ENCODE results near the gene MYOM1.

The MYOM1 gene

DNA sequence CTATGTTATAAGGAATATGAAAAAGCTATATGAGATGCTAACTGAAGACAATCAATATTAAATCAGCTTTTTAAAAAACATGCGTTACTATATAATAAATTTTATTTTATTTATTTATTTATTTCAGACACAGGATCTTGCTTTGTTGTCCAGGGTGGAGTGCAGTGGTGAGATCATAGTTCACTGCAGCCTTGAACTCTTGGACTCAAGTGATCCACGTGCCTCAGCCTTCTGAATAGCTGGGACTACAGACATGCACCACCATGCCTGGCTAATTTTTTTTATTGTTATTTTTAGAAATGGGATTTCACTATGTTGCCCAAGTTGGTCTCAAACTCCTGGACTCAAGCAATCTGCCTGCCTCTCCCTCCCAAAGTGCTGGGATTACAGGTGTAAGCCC is 89.4 kb downstream of the MYOM1 start:
- TF ChIP-seq EZH2 (optimal IDR thresholded peaks at IDR 0.05; ENCODE audit: low read depth, low read length) (no peak), EZH2phosphoT487 (IDR thresholded peaks at IDR 0.05; ENCODE audit: low read length) (no peak)
- TF ChIP-seq, protein P1, sequence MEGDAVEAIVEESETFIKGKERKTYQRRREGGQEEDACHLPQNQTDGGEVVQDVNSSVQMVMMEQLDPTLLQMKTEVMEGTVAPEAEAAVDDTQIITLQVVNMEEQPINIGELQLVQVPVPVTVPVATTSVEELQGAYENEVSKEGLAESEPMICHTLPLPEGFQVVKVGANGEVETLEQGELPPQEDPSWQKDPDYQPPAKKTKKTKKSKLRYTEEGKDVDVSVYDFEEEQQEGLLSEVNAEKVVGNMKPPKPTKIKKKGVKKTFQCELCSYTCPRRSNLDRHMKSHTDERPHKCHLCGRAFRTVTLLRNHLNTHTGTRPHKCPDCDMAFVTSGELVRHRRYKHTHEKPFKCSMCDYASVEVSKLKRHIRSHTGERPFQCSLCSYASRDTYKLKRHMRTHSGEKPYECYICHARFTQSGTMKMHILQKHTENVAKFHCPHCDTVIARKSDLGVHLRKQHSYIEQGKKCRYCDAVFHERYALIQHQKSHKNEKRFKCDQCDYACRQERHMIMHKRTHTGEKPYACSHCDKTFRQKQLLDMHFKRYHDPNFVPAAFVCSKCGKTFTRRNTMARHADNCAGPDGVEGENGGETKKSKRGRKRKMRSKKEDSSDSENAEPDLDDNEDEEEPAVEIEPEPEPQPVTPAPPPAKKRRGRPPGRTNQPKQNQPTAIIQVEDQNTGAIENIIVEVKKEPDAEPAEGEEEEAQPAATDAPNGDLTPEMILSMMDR (IDR thresholded peaks at IDR 0.05; ENCODE audit: low read length), result no peak
- Histone ChIP-seq H3K27ac (ENCODE audit: low read length) (no peak overlapping the region), H3K4me1 (ENCODE audit: low read length) (no peaks in the 10 kb centered on the region), H3K79me2 (ENCODE audit: low read length) (no peaks in the 10 kb centered on the region), H2AFZ (ENCODE audit: low read length) (no peak overlapping the region), H3K9me3 (replicated peaks; ENCODE audit: insufficient read depth, low read length) (no peaks in the 10 kb centered on the region), H3K4me2 (ENCODE audit: low read depth, low read length) (no peak overlapping the region), H3K4me3 (ENCODE audit: low read length) (no peak overlapping the region), H3K27me3 (replicated peaks; ENCODE audit: insufficient read depth, low read length) (no peaks in the 10 kb centered on the region), H3K9me2 (replicated peaks; ENCODE audit: insufficient read depth, low read length) (no peaks in the 10 kb centered on the region), H3F3A (ENCODE audit: insufficient read depth, low read length) (no peaks in the 10 kb centered on the region), H4K20me1 (ENCODE audit: insufficient read depth, low read length) (no peaks in the 10 kb centered on the region), H3K36me3 (replicated peaks; ENCODE audit: insufficient read depth, low read length) (no peaks in the 10 kb centered on the region), H3K9ac (ENCODE audit: low read length) (no peak overlapping the region)
- DNase-seq, result no peak

GRCh38 chr18:3129053-3129864 is 90.5 kb downstream of the MYOM1 start:
- no peaks in the 10 kb centered on the region for H3F3A ChIP-seq (ENCODE audit: insufficient read depth, low read length)
- no peaks in the 10 kb centered on the region for H3K79me2 ChIP-seq (ENCODE audit: low read length)
- H3K9ac ChIP-seq (ENCODE audit: low read length), result no peak overlapping the region
- no peaks in the 10 kb centered on the region for H3K9me2 ChIP-seq (replicated peaks; ENCODE audit: insufficient read depth, low read length)
- no peaks in the 10 kb centered on the region for H3K9me3 ChIP-seq (replicated peaks; ENCODE audit: insufficient read depth, low read length)
- 0 out of 2 replicates have a peak overlapping the region, but pooled peaks have one; percentile 7 for H3K4me2 ChIP-seq (ENCODE audit: low read depth, low read length)
- no peaks in the 10 kb centered on the region for H3K27me3 ChIP-seq (replicated peaks; ENCODE audit: insufficient read depth, low read length)
- no peaks in the 10 kb centered on the region for H3K4me1 ChIP-seq (ENCODE audit: low read length)
- no peaks in the 10 kb centered on the region for H3K36me3 ChIP-seq (replicated peaks; ENCODE audit: insufficient read depth, low read length)
- no peak overlapping the region for H3K27ac ChIP-seq (ENCODE audit: low read length)
- TF ChIP-seq, protein P1 (IDR thresholded peaks at IDR 0.05; ENCODE audit: low read length), result peak; percentile 92
- TF ChIP-seq EZH2phosphoT487 (IDR thresholded peaks at IDR 0.05; ENCODE audit: low read length) (no peak), EZH2 (optimal IDR thresholded peaks at IDR 0.05; ENCODE audit: low read depth, low read length) (no peak)
- 0 out of 2 replicates have a peak overlapping the region, but pooled peaks have one; percentile 20 for H2AFZ ChIP-seq (ENCODE audit: low read length)
- peak; percentile 85 for DNase-seq
- no peak overlapping the region for H3K4me3 ChIP-seq (ENCODE audit: low read length)
- H4K20me1 ChIP-seq (ENCODE audit: insufficient read depth, low read length), result no peaks in the 10 kb centered on the region

DNA sequence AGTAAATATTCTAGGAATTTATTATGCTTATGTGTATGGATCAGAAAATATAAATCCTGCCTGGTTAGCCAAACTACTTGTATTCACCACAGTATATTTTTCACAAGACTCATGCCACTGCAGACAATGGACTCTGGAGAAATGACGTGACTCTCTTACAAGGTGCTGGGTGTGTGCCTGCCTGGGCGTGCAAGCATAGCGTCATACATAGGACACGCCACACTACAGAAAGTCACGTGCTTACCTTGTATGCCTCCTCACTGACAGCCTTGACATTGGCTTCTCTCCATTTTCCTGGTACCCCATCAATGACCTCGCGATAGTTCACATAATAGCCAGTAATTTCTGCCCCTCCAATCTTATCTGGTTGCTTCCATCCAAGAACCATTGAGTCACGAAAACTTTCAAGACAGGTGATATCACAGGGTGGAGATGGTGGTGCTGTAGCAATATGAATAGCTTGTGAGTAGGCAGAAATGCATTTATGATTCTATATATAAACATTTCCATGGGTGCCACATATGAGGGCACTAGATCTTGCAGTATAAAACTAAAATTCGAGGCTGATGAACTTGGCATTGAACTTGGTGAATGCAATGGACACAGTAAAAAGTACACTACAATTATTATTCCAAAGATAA is 93.2 kb downstream of the MYOM1 start:
- no peaks in the 10 kb centered on the region for H4K20me1 ChIP-seq (ENCODE audit: insufficient read depth, low read length)
- no peaks in the 10 kb centered on the region for H3K79me2 ChIP-seq (ENCODE audit: low read length)
- H3K4me1 ChIP-seq (ENCODE audit: low read length), result no peaks in the 10 kb centered on the region
- no peaks in the 10 kb centered on the region for H3K9me2 ChIP-seq (replicated peaks; ENCODE audit: insufficient read depth, low read length)
- H3F3A ChIP-seq (ENCODE audit: insufficient read depth, low read length), result no peaks in the 10 kb centered on the region
- H2AFZ ChIP-seq (ENCODE audit: low read length), result no peak overlapping the region
- DNase-seq, result no peak
- H3K27ac ChIP-seq (ENCODE audit: low read length), result no peak overlapping the region
- TF ChIP-seq, protein P1 (IDR thresholded peaks at IDR 0.05; ENCODE audit: low read length), result no peak
- TF ChIP-seq EZH2phosphoT487 (IDR thresholded peaks at IDR 0.05; ENCODE audit: low read length), result no peak
- TF ChIP-seq EZH2 (optimal IDR thresholded peaks at IDR 0.05; ENCODE audit: low read depth, low read length), result no peak
- no peaks in the 10 kb centered on the region for H3K9me3 ChIP-seq (replicated peaks; ENCODE audit: insufficient read depth, low read length)
- no peak overlapping the region for H3K9ac ChIP-seq (ENCODE audit: low read length)
- no peaks in the 10 kb centered on the region for H3K36me3 ChIP-seq (replicated peaks; ENCODE audit: insufficient read depth, low read length)
- no peak overlapping the region for H3K4me3 ChIP-seq (ENCODE audit: low read length)
- H3K27me3 ChIP-seq (replicated peaks; ENCODE audit: insufficient read depth, low read length), result no peaks in the 10 kb centered on the region
- no peak overlapping the region for H3K4me2 ChIP-seq (ENCODE audit: low read depth, low read length)

Measured in MM.1S (cell line).